PC-3 (cell line): ENCODE results near the gene TK2. TPM values are rescaled to one million over a fixed set of nuclear protein-coding genes. Genes with fewer than 3 reads are reported as not detected.

ENCODE experiments used
- ATAC-seq: fragments of 200-7000 bp; cut with Tn5 transposase; 2 replicates; pipeline ENCODE4 v1.9.1; 2020; ENCODE audit warnings: mild to moderate bottlenecking, moderate library complexity
- BruUV-seq: library from RNA; stranded (reverse); fragments of 400-500 nt; replicated peaks from 2 replicates; lab custom pipeline; 2021; lab: Mats Ljungman, UMichigan
- CTCF ChIA-PET: fragments of 300-600 bp; sonication (Branson Sonifier 250); formaldehyde crosslinking; loops from one replicate; lab custom pipeline; 2022; ENCODE audit warnings: antibody characterized with exemption; lab: Charles Lee
- POLR2A ChIA-PET: fragments of 300-600 bp; sonication (Branson Sonifier 250); formaldehyde crosslinking; loops from one replicate; lab custom pipeline; 2022; ENCODE audit warnings: antibody characterized with exemption; ENCODE audit not compliant: unreplicated experiment; lab: Charles Lee
- DNase-seq: peaks from one replicate; pipeline ENCODE4 v3.0.0-alpha.2; 2015
- H2AFZ ChIP-seq: fragments of 300-600 bp; sonication (generic); 2 replicates; pipeline ENCODE4 v1.6.0; 2016; ENCODE audit warnings: antibody characterized with exemption, low read length
- H3F3A ChIP-seq: fragments of 300-600 bp; sonication (generic); one replicate; pipeline ENCODE4 v1.6.0; 2017; ENCODE audit warnings: antibody characterized with exemption, low read length, control low read depth, mild to moderate bottlenecking; ENCODE audit not compliant: unreplicated experiment
- H3K27ac ChIP-seq: fragments of 300-600 bp; sonication (generic); 2 replicates; pipeline ENCODE4 v1.5.1; 2016; ENCODE audit warnings: mild to moderate bottlenecking, low read length
- H3K27me3 ChIP-seq: fragments of 300-600 bp; sonication (generic); 2 replicates; pipeline ENCODE4 v1.6.1; 2016; ENCODE audit warnings: low read length, mixed read lengths
- H3K36me3 ChIP-seq: fragments of 300-600 bp; sonication (generic); 2 replicates; pipeline ENCODE4 v1.6.1; 2016; ENCODE audit warnings: low read depth, mixed run types, low read length, mixed read lengths
- H3K4me1 ChIP-seq: fragments of 300-600 bp; sonication (generic); 2 replicates; pipeline ENCODE4 v1.5.1; 2016; ENCODE audit warnings: low read length; ENCODE audit not compliant: insufficient read depth
- H3K4me2 ChIP-seq: fragments of 300-600 bp; sonication (generic); 2 replicates; pipeline ENCODE4 v1.6.0; 2016; ENCODE audit warnings: low read length
- H3K4me3 ChIP-seq: fragments of 300-600 bp; sonication (generic); 2 replicates; pipeline ENCODE4 v1.5.1; 2016; ENCODE audit warnings: mild to moderate bottlenecking, low read length, mixed read lengths
- H3K79me2 ChIP-seq: fragments of 300-600 bp; sonication (generic); 2 replicates; pipeline ENCODE4 v1.6.1; 2017; ENCODE audit warnings: low read length, mixed read lengths
- H3K9ac ChIP-seq: fragments of 300-600 bp; sonication (generic); 2 replicates; pipeline ENCODE4 v1.6.0; 2016; ENCODE audit warnings: mild to moderate bottlenecking, low read length
- H3K9me2 ChIP-seq: fragments of 300-600 bp; sonication (generic); replicated peaks from 2 replicates; pipeline ENCODE4 v1.6.1; 2016; ENCODE audit warnings: mixed run types, low read length, mixed read lengths
- H3K9me3 ChIP-seq: fragments of 300-600 bp; sonication (generic); 2 replicates; pipeline ENCODE4 v1.6.1; 2016; ENCODE audit warnings: low read length, mixed read lengths
- H4K20me1 ChIP-seq: fragments of 300-600 bp; sonication (generic); 2 replicates; pipeline ENCODE4 v1.6.1; 2016; ENCODE audit warnings: low read length, mixed read lengths
- EZH2 ChIP-seq: fragments of 300-600 bp; sonication (generic); IDR thresholded peaks from one replicate; pipeline ENCODE4 v1.6.1; 2017; ENCODE audit warnings: antibody characterized with exemption, mild to moderate bottlenecking, low read length; ENCODE audit not compliant: unreplicated experiment
- EZH2phosphoT487 ChIP-seq: fragments of 300-600 bp; sonication (generic); IDR thresholded peaks from 2 replicates; pipeline ENCODE4 v1.6.1; 2018; ENCODE audit warnings: mild to moderate bottlenecking, antibody characterized with exemption, low read length, borderline replicate concordance
- intact Hi-C: fragments of 100-400 bp; cut with micrococcal nuclease; formaldehyde crosslinking; loops from 2 replicates; pipeline ENCODE4 v1.9.0; 2023
- total RNA-seq: library from RNA; depleted of rRNA; stranded (reverse); fragments of >200 nt; gene quantifications from 2 replicates; pipeline ENCODE4 v1.2.3, GENCODE V29; 2014
- TF ChIP-seq, protein P1 (sequence below): fragments of 300-600 bp; sonication (generic); conservative IDR thresholded peaks from 2 replicates; pipeline ENCODE4 v1.5.1; 2017; ENCODE audit warnings: antibody characterized with exemption, low read depth, mild to moderate bottlenecking, low read length

The TK2 gene
- total RNA-seq, 1 experiment from 2014 or later = 8.3 TPM

DNA sequence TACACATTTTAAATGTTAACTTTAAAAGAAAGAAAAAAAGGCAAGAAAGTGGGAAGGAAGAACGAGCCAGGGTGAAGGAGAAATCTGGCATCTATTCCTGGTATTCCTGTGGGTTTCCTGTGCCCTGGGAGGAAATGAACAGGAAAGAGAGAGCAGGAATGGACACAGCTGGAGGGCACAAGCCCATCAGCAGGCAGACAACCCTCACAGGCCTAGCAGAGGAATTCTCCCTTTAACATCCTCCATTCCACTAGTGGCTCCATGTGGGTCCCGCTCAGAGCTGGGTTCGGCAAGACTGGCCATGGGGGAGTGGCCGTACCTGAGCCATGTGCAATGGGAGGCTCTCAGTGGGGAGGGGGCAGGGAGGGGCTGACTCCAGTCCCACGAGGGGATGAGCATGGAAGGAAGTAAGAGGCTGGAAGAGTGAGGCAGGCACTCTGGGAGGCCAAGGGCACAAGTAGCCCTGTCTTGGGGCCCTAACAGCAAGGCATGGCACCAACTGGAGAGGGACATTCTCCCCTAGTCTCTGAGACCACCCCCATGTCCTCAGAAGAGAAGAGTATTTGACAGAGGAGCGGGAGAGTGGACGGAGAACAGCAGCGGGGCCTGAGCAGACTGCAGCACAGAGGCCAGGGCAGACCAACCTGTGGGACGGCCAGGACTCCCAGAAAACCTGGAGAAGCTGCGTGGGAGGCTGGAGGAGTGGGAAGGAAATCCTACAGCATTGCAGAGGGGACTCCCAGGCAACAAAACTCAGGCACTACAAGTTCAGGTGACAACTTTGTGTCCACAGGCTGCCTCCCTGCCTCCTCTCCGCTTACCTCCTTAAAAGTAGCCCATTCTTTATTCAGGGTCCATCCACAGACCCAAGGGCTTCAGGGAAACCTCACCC is 30.2 kb downstream of the TK2 start:
- no peak overlapping the region for H3K9ac ChIP-seq
- ChIA-PET CTCF (no interaction called here), POLR2A (no interaction called here)
- H3K79me2 ChIP-seq = no peaks in the 10 kb centered on the region
- H3F3A ChIP-seq = no peaks in the 10 kb centered on the region
- H3K4me2 ChIP-seq = no peak overlapping the region
- H3K27me3 ChIP-seq = no peaks in the 10 kb centered on the region
- H3K4me3 ChIP-seq = no peak overlapping the region
- no peaks in the 10 kb centered on the region for H3K36me3 ChIP-seq
- intact Hi-C loops = no loop called here
- H4K20me1 ChIP-seq = no peaks in the 10 kb centered on the region
- no peak for TF ChIP-seq EZH2phosphoT487
- TF ChIP-seq, protein P1, sequence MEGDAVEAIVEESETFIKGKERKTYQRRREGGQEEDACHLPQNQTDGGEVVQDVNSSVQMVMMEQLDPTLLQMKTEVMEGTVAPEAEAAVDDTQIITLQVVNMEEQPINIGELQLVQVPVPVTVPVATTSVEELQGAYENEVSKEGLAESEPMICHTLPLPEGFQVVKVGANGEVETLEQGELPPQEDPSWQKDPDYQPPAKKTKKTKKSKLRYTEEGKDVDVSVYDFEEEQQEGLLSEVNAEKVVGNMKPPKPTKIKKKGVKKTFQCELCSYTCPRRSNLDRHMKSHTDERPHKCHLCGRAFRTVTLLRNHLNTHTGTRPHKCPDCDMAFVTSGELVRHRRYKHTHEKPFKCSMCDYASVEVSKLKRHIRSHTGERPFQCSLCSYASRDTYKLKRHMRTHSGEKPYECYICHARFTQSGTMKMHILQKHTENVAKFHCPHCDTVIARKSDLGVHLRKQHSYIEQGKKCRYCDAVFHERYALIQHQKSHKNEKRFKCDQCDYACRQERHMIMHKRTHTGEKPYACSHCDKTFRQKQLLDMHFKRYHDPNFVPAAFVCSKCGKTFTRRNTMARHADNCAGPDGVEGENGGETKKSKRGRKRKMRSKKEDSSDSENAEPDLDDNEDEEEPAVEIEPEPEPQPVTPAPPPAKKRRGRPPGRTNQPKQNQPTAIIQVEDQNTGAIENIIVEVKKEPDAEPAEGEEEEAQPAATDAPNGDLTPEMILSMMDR = no peak
- no peak for TF ChIP-seq EZH2
- ATAC-seq (no peak), DNase-seq (no peak)
- H3K27ac ChIP-seq = no peak overlapping the region
- no TSS peak for BruUV-seq
- peaks cover 34% of the 10 kb centered on the region for H3K4me1 ChIP-seq
- H3K9me3 ChIP-seq = no peaks in the 10 kb centered on the region
- H3K9me2 ChIP-seq = no peaks in the 10 kb centered on the region
- H2AFZ ChIP-seq = no peak overlapping the region

DNA sequence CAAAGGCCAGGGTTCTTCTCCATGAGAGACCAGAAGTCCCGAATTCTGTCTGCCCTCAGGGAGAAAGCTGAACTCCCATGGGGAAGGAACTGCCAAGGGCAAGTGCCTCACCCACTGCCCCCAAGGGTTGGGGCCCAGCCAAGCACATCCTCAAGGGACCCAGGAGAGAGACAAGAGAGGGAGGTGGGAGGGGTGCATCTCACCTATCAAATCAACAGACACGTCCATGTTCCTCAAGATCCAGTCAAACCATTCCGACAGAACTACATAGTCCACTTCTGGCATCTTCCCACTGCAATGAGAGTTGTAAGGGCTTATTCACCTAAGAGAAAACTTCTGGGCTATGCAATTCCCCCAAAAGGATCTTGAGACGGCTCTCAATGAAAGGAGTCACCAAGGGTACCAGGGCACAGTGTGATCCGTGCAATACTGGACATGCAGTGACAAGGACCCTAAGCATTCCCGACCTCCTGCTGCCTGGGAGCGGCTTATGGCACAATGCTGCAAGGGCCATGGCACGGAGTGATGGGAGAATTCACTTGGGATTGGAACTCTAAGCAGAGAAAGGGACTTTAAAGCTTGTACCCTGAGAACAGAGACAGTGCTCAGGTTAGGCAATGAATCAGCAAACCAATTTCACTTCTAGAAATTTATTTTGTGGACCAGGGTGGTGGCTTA is 32.2 kb downstream of the TK2 start:
- no peaks in the 10 kb centered on the region for H3K27me3 ChIP-seq
- no peak overlapping the region for H3K4me3 ChIP-seq
- TF ChIP-seq, protein P1 = no peak
- TF ChIP-seq EZH2phosphoT487 = no peak
- TF ChIP-seq EZH2 = no peak
- H3F3A ChIP-seq = no peaks in the 10 kb centered on the region
- BruUV-seq = no TSS peak
- no peak for ATAC-seq
- H3K27ac ChIP-seq = peak overlapping the region; percentile 77
- H3K4me1 ChIP-seq = peaks cover 44% of the 10 kb centered on the region
- no peak overlapping the region for H2AFZ ChIP-seq
- CTCF ChIA-PET = no interaction called here
- H3K9ac ChIP-seq = peak overlapping the region; percentile 47; the same call in 1 of the 2 replicates
- H3K36me3 ChIP-seq = no peaks in the 10 kb centered on the region
- no peak for DNase-seq
- intact Hi-C loops = loop anchor here (2.0 kb wide), 1 partner anchor 109 kb away; no protein-coding TSS in a partner anchor
- no peaks in the 10 kb centered on the region for H3K79me2 ChIP-seq
- H3K4me2 ChIP-seq = peak overlapping the region; percentile 66
- no peaks in the 10 kb centered on the region for H4K20me1 ChIP-seq
- no peaks in the 10 kb centered on the region for H3K9me3 ChIP-seq
- no peaks in the 10 kb centered on the region for H3K9me2 ChIP-seq
- POLR2A ChIA-PET = interaction anchor here (0.6 kb wide), 1 partner anchor 96 kb away, joined by 3 read pairs; no protein-coding TSS in a partner anchor
